ENCODE data around the gene INF2. TPM values are rescaled to one million over a fixed set of nuclear protein-coding genes. Genes with fewer than 3 reads are reported as not detected.
"Not testable (repeated sequence)": the region's sequence is repeated elsewhere in the genome, so short reads cannot be mapped to it uniquely, and the experiment has no call there.

INF2 gene
- polyA plus RNA-seq, 1 donor (not counting 4 experiments of a cell fraction or from before 2014, with no cell fraction given) = 22.6 TPM

- FAIRE-seq = no peak
- TF ChIP-seq CTCF (optimal IDR thresholded peaks at IDR 0.05 in 1 of 3, IDR thresholded peaks at IDR 0.05 in 1 of 3, conservative IDR thresholded peaks at IDR 0.05 in 1 of 3; ENCODE audit: extremely low read depth in 1 of 3, insufficient read depth in 2 of 3, low read length in 3 of 3) = no peak
- no peak for TF ChIP-seq EZH2 (IDR thresholded peaks at IDR 0.05; ENCODE audit: low read length)
- H3K9ac ChIP-seq (ENCODE audit: control insufficient read depth, extremely low read depth, insufficient read depth, low read length) = no peak overlapping the region
These were observed 22.4 kb upstream of the INF2 start for GRCh38 chr14:104666981-104667380.

GRCh38 chr14:104669697-104670096, 19.7 kb upstream of the INF2 start:
- FAIRE-seq (no peak), DNase-seq (ENCODE audit: low read depth, low spot score) (no peak)
- dilution Hi-C loops (cut with MboI; ENCODE audit: extremely low pct_ligation_motif_present, low sequenced_read_pairs) = no loop called here
- TF ChIP-seq EZH2 (IDR thresholded peaks at IDR 0.05; ENCODE audit: low read length) (no peak), CTCF (optimal IDR thresholded peaks at IDR 0.05 in 1 of 3, IDR thresholded peaks at IDR 0.05 in 1 of 3, conservative IDR thresholded peaks at IDR 0.05 in 1 of 3; ENCODE audit: extremely low read depth in 1 of 3, insufficient read depth in 2 of 3, low read length in 3 of 3) (no peak)
- Histone ChIP-seq H3K9me3 (ENCODE audit: control insufficient read depth, low read depth, low read length) (no peaks in the 10 kb centered on the region), H3K27ac (ENCODE audit: control insufficient read depth, insufficient read depth, low read length) (no peak overlapping the region), H2AFZ (ENCODE audit: control insufficient read depth, low read length) (no peak overlapping the region), H3K9ac (ENCODE audit: control insufficient read depth, extremely low read depth, insufficient read depth, low read length) (no peak overlapping the region), H4K20me1 (ENCODE audit: control insufficient read depth, extremely low read depth, insufficient read depth, low read length) (no peaks in the 10 kb centered on the region), H3K4me2 (ENCODE audit: control insufficient read depth, extremely low read depth, insufficient read depth, low read depth, low read length) (no peak overlapping the region), H3K27me3 (ENCODE audit: control insufficient read depth, extremely low read depth, insufficient read depth, low read length) (no peaks in the 10 kb centered on the region), H3K4me3 (ENCODE audit: control insufficient read depth in 2 of 3, extremely low read depth in 1 of 3, insufficient read depth in 2 of 3, low read depth in 1 of 3, low read length in 3 of 3) (no peak overlapping the region), H3K9me1 (ENCODE audit: control insufficient read depth, extremely low read depth, insufficient read depth, low read length) (no peaks in the 10 kb centered on the region), H3K4me1 (ENCODE audit: control insufficient read depth, extremely low read depth, insufficient read depth, low read length) (peaks cover 3% of the 10 kb centered on the region), H3K79me2 (ENCODE audit: control insufficient read depth, insufficient read depth, low read length) (no peaks in the 10 kb centered on the region), H3K36me3 (ENCODE audit: control insufficient read depth in 2 of 2, extremely low read depth in 1 of 2, insufficient read depth in 2 of 2, low read length in 2 of 2) (no peaks in the 10 kb centered on the region)

More at GRCh38 chr14:104666981-104667380, 22.4 kb upstream of the INF2 start:
- Histone ChIP-seq H3K9me3 (ENCODE audit: control insufficient read depth, low read depth, low read length) (no peaks in the 10 kb centered on the region), H3K9me1 (ENCODE audit: control insufficient read depth, extremely low read depth, insufficient read depth, low read length) (no peaks in the 10 kb centered on the region), H3K4me1 (ENCODE audit: control insufficient read depth, extremely low read depth, insufficient read depth, low read length) (no peaks in the 10 kb centered on the region), H4K20me1 (ENCODE audit: control insufficient read depth, extremely low read depth, insufficient read depth, low read length) (no peaks in the 10 kb centered on the region), H3K27ac (ENCODE audit: control insufficient read depth, insufficient read depth, low read length) (no peak overlapping the region), H3K36me3 (ENCODE audit: control insufficient read depth in 2 of 2, extremely low read depth in 1 of 2, insufficient read depth in 2 of 2, low read length in 2 of 2) (no peaks in the 10 kb centered on the region), H3K4me3 (ENCODE audit: control insufficient read depth in 2 of 3, extremely low read depth in 1 of 3, insufficient read depth in 2 of 3, low read depth in 1 of 3, low read length in 3 of 3) (no peak overlapping the region), H2AFZ (ENCODE audit: control insufficient read depth, low read length) (no peak overlapping the region), H3K4me2 (ENCODE audit: control insufficient read depth, extremely low read depth, insufficient read depth, low read depth, low read length) (no peak overlapping the region), H3K79me2 (ENCODE audit: control insufficient read depth, insufficient read depth, low read length) (no peaks in the 10 kb centered on the region), H3K27me3 (ENCODE audit: control insufficient read depth, extremely low read depth, insufficient read depth, low read length) (no peaks in the 10 kb centered on the region)
- dilution Hi-C loops (cut with MboI; ENCODE audit: extremely low pct_ligation_motif_present, low sequenced_read_pairs) = no loop called here
- DNase-seq (ENCODE audit: low read depth, low spot score) = no peak

GRCh38 chr14:104671330-104671977, 18.0 kb upstream of the INF2 start:
- H2AFZ ChIP-seq (ENCODE audit: control insufficient read depth, low read length); H3K4me1 ChIP-seq (ENCODE audit: control insufficient read depth, extremely low read depth, insufficient read depth, low read length); H3K4me3 ChIP-seq (ENCODE audit: control insufficient read depth in 2 of 3, extremely low read depth in 1 of 3, insufficient read depth in 2 of 3, low read depth in 1 of 3, low read length in 3 of 3); H3K9ac ChIP-seq (ENCODE audit: control insufficient read depth, extremely low read depth, insufficient read depth, low read length); H3K79me2 ChIP-seq (ENCODE audit: control insufficient read depth, insufficient read depth, low read length); DNase-seq (ENCODE audit: low read depth, low spot score); FAIRE-seq; H3K9me1 ChIP-seq (ENCODE audit: control insufficient read depth, extremely low read depth, insufficient read depth, low read length); H3K4me2 ChIP-seq (ENCODE audit: control insufficient read depth, extremely low read depth, insufficient read depth, low read depth, low read length); H4K20me1 ChIP-seq (ENCODE audit: control insufficient read depth, extremely low read depth, insufficient read depth, low read length); H3K9me3 ChIP-seq (ENCODE audit: control insufficient read depth, low read depth, low read length); H3K27ac ChIP-seq (ENCODE audit: control insufficient read depth, insufficient read depth, low read length); dilution Hi-C loops (cut with MboI; ENCODE audit: extremely low pct_ligation_motif_present, low sequenced_read_pairs); H3K36me3 ChIP-seq (ENCODE audit: control insufficient read depth in 2 of 2, extremely low read depth in 1 of 2, insufficient read depth in 2 of 2, low read length in 2 of 2); H3K27me3 ChIP-seq (ENCODE audit: control insufficient read depth, extremely low read depth, insufficient read depth, low read length): not testable (repeated sequence)

- H2AFZ ChIP-seq (ENCODE audit: control insufficient read depth, low read length); dilution Hi-C loops (cut with MboI; ENCODE audit: extremely low pct_ligation_motif_present, low sequenced_read_pairs): not testable (repeated sequence)
These were observed 17.3 kb upstream of the INF2 start for GRCh38 chr14:104672119-104672518.

More at GRCh38 chr14:104672119-104672518, 17.3 kb upstream of the INF2 start:
- not testable (repeated sequence) for H3K4me2 ChIP-seq (ENCODE audit: control insufficient read depth, extremely low read depth, insufficient read depth, low read depth, low read length); H3K9ac ChIP-seq (ENCODE audit: control insufficient read depth, extremely low read depth, insufficient read depth, low read length); H3K4me1 ChIP-seq (ENCODE audit: control insufficient read depth, extremely low read depth, insufficient read depth, low read length); DNase-seq (ENCODE audit: low read depth, low spot score); H3K4me3 ChIP-seq (ENCODE audit: control insufficient read depth in 2 of 3, extremely low read depth in 1 of 3, insufficient read depth in 2 of 3, low read depth in 1 of 3, low read length in 3 of 3); H4K20me1 ChIP-seq (ENCODE audit: control insufficient read depth, extremely low read depth, insufficient read depth, low read length); H3K36me3 ChIP-seq (ENCODE audit: control insufficient read depth in 2 of 2, extremely low read depth in 1 of 2, insufficient read depth in 2 of 2, low read length in 2 of 2); H3K9me1 ChIP-seq (ENCODE audit: control insufficient read depth, extremely low read depth, insufficient read depth, low read length); FAIRE-seq; H3K9me3 ChIP-seq (ENCODE audit: control insufficient read depth, low read depth, low read length); H3K27ac ChIP-seq (ENCODE audit: control insufficient read depth, insufficient read depth, low read length); H3K27me3 ChIP-seq (ENCODE audit: control insufficient read depth, extremely low read depth, insufficient read depth, low read length); H3K79me2 ChIP-seq (ENCODE audit: control insufficient read depth, insufficient read depth, low read length)

Data from keratinocyte (primary cell).